Uterus (tissue), 2 donors: ENCODE data around the gene CORO6.
A peak's percentile ranks its signal among the peaks of the same experiment; 100 is the strongest.

Experiments
- POLR2A ChIP-seq, 2 donors: fragments of 450-650 bp; IDR thresholded peaks; one replicate each; pipeline ENCODE4 v1.6.1; 2016; ENCODE audit warnings: antibody characterized with exemption in 2 of 2, mild to moderate bottlenecking in 1 of 2, moderate library complexity in 1 of 2
- TF ChIP-seq, protein P1 (sequence below), 4 experiments: fragments of 200-600 bp in 2 of 4; fragments of 450-650 bp in 2 of 4; sonication (generic) in 2 of 4; IDR thresholded peaks; one replicate each; pipeline ENCODE4 v1.5.1; 2016 to 2019; ENCODE audit warnings: antibody characterized with exemption in 4 of 4, mild to moderate bottlenecking in 2 of 4, moderate library complexity in 1 of 4

DNA sequence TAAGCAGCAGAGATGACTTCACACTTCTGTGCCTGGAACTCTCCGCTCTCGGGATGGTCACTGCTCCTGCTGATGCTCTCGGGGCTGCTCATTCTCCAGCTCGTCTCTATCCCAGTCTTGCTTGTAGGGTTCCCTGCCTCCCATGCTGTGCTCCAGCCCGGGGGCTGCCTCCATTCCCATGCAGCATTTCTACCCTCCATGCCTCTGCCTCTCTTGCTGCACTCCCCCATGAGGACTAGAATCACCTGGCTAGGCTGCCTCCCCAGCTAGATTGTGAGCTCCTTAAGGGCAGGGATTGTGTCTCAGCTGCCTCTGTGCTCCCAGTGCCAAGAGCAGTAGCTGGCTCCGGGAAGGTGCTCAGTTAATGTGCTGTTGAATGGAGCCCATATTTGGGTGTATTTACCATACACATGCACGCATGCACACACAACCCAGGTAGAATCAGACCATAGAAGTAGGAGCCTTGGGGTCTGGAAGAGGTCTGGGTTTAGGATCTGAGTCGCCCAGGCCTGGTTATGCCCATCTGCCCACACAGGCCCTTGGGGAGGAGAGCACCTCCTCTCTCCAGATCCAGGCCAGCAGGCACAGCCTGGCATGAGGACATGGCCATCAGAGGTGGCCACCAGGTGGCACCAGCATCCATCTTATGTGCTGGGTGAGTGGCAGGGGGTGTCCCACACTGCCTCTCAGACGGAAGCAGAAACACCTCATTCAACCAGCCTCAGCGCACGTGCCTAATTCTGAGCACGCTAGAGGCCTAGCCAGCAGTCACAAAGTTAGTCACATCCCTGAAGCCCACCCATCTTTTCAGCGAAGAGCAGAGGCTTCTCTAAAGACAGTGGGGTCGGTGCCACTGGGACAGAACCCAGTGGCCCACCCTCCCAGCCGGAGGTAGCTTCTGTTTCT lies 42.6 kb downstream of the CORO6 start:
- TF ChIP-seq, protein P1, sequence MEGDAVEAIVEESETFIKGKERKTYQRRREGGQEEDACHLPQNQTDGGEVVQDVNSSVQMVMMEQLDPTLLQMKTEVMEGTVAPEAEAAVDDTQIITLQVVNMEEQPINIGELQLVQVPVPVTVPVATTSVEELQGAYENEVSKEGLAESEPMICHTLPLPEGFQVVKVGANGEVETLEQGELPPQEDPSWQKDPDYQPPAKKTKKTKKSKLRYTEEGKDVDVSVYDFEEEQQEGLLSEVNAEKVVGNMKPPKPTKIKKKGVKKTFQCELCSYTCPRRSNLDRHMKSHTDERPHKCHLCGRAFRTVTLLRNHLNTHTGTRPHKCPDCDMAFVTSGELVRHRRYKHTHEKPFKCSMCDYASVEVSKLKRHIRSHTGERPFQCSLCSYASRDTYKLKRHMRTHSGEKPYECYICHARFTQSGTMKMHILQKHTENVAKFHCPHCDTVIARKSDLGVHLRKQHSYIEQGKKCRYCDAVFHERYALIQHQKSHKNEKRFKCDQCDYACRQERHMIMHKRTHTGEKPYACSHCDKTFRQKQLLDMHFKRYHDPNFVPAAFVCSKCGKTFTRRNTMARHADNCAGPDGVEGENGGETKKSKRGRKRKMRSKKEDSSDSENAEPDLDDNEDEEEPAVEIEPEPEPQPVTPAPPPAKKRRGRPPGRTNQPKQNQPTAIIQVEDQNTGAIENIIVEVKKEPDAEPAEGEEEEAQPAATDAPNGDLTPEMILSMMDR (IDR thresholded peaks at IDR 0.05), result peak; percentile 80 to 95 (median 91)
- peak in 1 of 2 donors; percentile 20 for TF ChIP-seq POLR2A (IDR thresholded peaks at IDR 0.05)
